CD14-positive monocyte (primary cell): ENCODE results near the gene AMOTL1. TPM values are rescaled to one million over a fixed set of nuclear protein-coding genes. Genes with fewer than 3 reads are reported as not detected.

Source experiments
- DNase-seq, 3 donors: peaks; one replicate each; pipeline ENCODE4 v3.0.0-alpha.2; 2011 to 2022
- H2AFZ ChIP-seq: 2 replicates; pipeline ENCODE4 v1.6.0; 2012; ENCODE audit warnings: mild to moderate bottlenecking, low read depth, low read length, inconsistent platforms; ENCODE audit not compliant: insufficient read depth, poor library complexity, severe bottlenecking
- H3K27ac ChIP-seq, 2 donors: 1 replicate in 1 of 2; 2 replicates in 1 of 2; pipeline ENCODE4 v1.5.1; 2012 to 2013; ENCODE audit warnings: low read length in 2 of 2, control low read depth in 1 of 2, inconsistent platforms in 1 of 2, low read depth in 1 of 2, mild to moderate bottlenecking in 1 of 2
- H3K27me3 ChIP-seq, 2 donors: one replicate each; pipeline versions ENCODE4 v1.6.0 to v1.6.1; 2011 to 2013; ENCODE audit warnings: low read length in 2 of 2; ENCODE audit not compliant: control insufficient read depth in 2 of 2, insufficient read depth in 2 of 2
- H3K36me3 ChIP-seq, 2 donors: replicated peaks in 1 of 2; 1 replicate in 1 of 2; 2 replicates in 1 of 2; pipeline versions ENCODE4 v1.5.1 to v1.6.1; 2012 to 2013; ENCODE audit warnings: low read length in 2 of 2, control low read depth in 1 of 2, inconsistent platforms in 1 of 2, mild to moderate bottlenecking in 1 of 2; ENCODE audit not compliant: insufficient read depth in 2 of 2, control insufficient read depth in 1 of 2
- H3K4me1 ChIP-seq, 2 donors: 1 replicate in 1 of 2; 2 replicates in 1 of 2; pipeline versions ENCODE4 v1.5.1 to v1.6.1; 2012 to 2013; ENCODE audit warnings: low read length in 2 of 2, control low read depth in 1 of 2, inconsistent platforms in 1 of 2, mild to moderate bottlenecking in 1 of 2, moderate library complexity in 1 of 2; ENCODE audit not compliant: insufficient read depth in 2 of 2, control insufficient read depth in 1 of 2
- H3K4me2 ChIP-seq: replicated peaks from 2 replicates; pipeline ENCODE3; 2012; ENCODE audit warnings: low read length, moderate library complexity, mild to moderate bottlenecking; ENCODE audit not compliant: poor library complexity, severe bottlenecking; ENCODE audit errors: extremely low read depth
- H3K4me3 ChIP-seq, 3 experiments: fragments of 200-600 bp in 1 of 3; sonication (generic) in 1 of 3; replicated peaks in 1 of 3; 1 replicate in 2 of 3; 2 replicates in 1 of 3; pipeline ENCODE4 v1.5.1; 2011 to 2013; ENCODE audit warnings: low read length in 3 of 3, mild to moderate bottlenecking in 3 of 3, control low read depth in 2 of 3, low read depth in 2 of 3, inconsistent platforms in 1 of 3, moderate library complexity in 1 of 3
- H3K79me2 ChIP-seq: 2 replicates; pipeline ENCODE4 v1.6.0; 2012; ENCODE audit warnings: mild to moderate bottlenecking, control low read depth, inconsistent platforms, low read length, moderate library complexity; ENCODE audit not compliant: insufficient read depth
- H3K9ac ChIP-seq: 2 replicates; pipeline ENCODE4 v1.6.0; 2017; ENCODE audit warnings: low read length, mild to moderate bottlenecking; ENCODE audit not compliant: insufficient read depth, poor library complexity, severe bottlenecking
- H3K9me3 ChIP-seq, 2 donors: replicated peaks in 1 of 2; 1 replicate in 1 of 2; 2 replicates in 1 of 2; pipeline versions ENCODE4 v1.5.1 to v1.6.1; 2012 to 2013; ENCODE audit warnings: low read length in 2 of 2, control low read depth in 1 of 2; ENCODE audit not compliant: control insufficient read depth in 1 of 2, insufficient read depth in 1 of 2
- H4K20me1 ChIP-seq: 2 replicates; pipeline ENCODE4 v1.6.0; 2012; ENCODE audit warnings: mild to moderate bottlenecking, low read length, control low read depth, moderate library complexity; ENCODE audit not compliant: insufficient read depth
- H3K27ac Mint-ChIP-seq, 7 donors: one replicate each; pipeline ENCODE4 v1.8.0; 2020; ENCODE audit warnings: mild to moderate bottlenecking in 7 of 7, mixed read lengths in 7 of 7, moderate library complexity in 6 of 7, inconsistent platforms in 2 of 7
- H3K27me3 Mint-ChIP-seq, 3 donors: one replicate each; pipeline ENCODE4 v1.8.0; 2021 to 2022; ENCODE audit warnings: low read depth in 3 of 3, mild to moderate bottlenecking in 3 of 3, mixed read lengths in 3 of 3, moderate library complexity in 3 of 3, inconsistent platforms in 1 of 3
- H3K36me3 Mint-ChIP-seq, 2 donors: one replicate each; pipeline ENCODE4 v1.8.0; 2020; ENCODE audit warnings: mixed read lengths in 2 of 2, inconsistent platforms in 1 of 2, mild to moderate bottlenecking in 1 of 2
- H3K4me1 Mint-ChIP-seq: one replicate; pipeline ENCODE4 v1.8.0; 2020; ENCODE audit warnings: mild to moderate bottlenecking, mixed read lengths
- H3K4me3 Mint-ChIP-seq, 2 donors: one replicate each; pipeline ENCODE4 v1.8.0; 2020; ENCODE audit warnings: mild to moderate bottlenecking in 2 of 2, mixed read lengths in 2 of 2, moderate library complexity in 1 of 2
- H3K9me3 Mint-ChIP-seq, 7 donors: one replicate each; pipeline ENCODE4 v1.8.0; 2020 to 2022; ENCODE audit warnings: mixed read lengths in 7 of 7, mild to moderate bottlenecking in 6 of 7, moderate library complexity in 6 of 7, inconsistent platforms in 2 of 7
- CTCF ChIP-seq: fragments of 200-600 bp; IDR thresholded peaks from one replicate; pipeline ENCODE4 v1.8.0; 2022; ENCODE audit warnings: antibody characterized with exemption, mild to moderate bottlenecking
- WGBS: methylation state at CpG from one replicate; pipeline ENCODE4 v1.1.5; 2013; ENCODE audit warnings: missing lambda C conversion rate; ENCODE audit not compliant: insufficient coverage; 5-methylcytosine and 5-hydroxymethylcytosine counted together
- intact Hi-C, 2 donors: fragments of 100-400 bp; cut with micrococcal nuclease; formaldehyde crosslinking; loops; one replicate each; pipeline versions ENCODE4 v1.15.0 to v1.15.1; 2023
- polyA plus RNA-seq, 3 donors: library from polyadenylated mRNA; depleted of rRNA in 1 of 3; unstranded in 2 of 3; stranded (reverse) in 1 of 3; fragments of 300-500 nt in 2 of 3; fragments of >200 nt in 1 of 3; fragmentation: Illumina TruSeq in 2 of 3; gene quantifications; 1 replicate in 2 of 3; 2 replicates in 1 of 3; pipeline ENCODE4 v1.2.3, GENCODE V29; 2012 to 2021

The AMOTL1 gene
- polyA plus RNA-seq, 3 donors: 0.41 to 0.66 (median 0.46) TPM

DNA sequence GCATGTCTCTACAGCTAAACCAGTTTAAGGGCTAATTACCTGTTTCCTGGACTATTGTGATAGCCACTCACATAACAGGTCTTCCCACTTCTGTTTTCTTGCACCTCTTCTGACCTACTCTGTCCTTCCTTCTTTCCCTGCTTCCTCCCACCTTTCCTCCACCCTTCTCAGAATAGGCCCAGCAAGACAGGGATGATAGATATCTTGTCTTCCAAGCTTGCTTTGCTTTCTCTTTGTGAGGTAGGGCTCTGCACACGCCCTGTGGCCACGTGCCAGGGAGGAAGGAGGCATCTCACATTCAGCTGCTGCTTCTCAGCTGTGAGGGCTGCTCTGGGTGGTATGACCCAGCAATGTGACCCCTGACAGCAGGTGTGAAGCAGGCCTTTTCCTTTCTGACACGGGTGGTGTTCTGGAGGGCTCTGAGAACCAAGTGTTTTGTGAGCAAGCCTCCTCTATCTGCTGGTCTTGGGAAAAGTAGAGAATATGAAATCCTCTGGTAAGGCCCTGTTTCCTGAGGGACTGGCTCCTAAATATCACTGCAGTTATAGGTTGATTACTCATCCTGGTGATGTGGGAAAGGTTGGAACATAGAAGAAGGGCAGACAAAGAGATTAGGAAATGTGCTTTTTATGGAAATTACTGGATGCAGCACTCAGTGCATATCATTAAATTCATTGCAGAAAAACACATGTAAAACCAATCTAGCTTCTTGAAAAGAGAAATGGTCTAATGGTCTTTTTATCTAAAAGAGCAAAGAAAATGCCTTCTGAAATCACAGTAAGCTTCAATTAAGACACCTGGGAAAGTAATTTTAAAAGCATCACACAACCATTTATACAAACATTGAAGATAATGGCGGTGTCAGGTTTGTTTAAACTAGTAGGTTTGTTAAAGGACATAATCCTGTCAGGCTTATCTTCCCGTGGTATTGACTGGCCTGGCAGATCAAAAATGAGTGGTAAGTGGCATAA, 8.5 kb downstream of the AMOTL1 start:
- no CpG with 5 or more reads among the region's 5 CpGs for WGBS
- no peak overlapping the region for H3K27ac ChIP-seq
- H3K9me3 ChIP-seq: no peaks in the 10 kb centered on the region

More for the DNA sequence above, 8.5 kb downstream of the AMOTL1 start:
- Histone ChIP-seq H2AFZ (no peak overlapping the region), H3K9ac (no peak overlapping the region), H3K4me3 (no peak overlapping the region), H4K20me1 (no peaks in the 10 kb centered on the region), H3K4me1 (peaks cover 5% of the 10 kb centered on the region in 2 donors), H3K4me2 (no peak overlapping the region), H3K79me2 (peaks cover 10% of the 10 kb centered on the region), H3K36me3 (no peaks in the 10 kb centered on the region), H3K27me3 (no peaks in the 10 kb centered on the region)
- Mint-ChIP-seq H3K27me3 (peaks cover 0 to 1% (median 0%) of the 10 kb centered on the region in 3 donors), H3K27ac (peak overlapping the region in 1 of 7 donors; percentile 3), H3K4me3 (no peak overlapping the region), H3K36me3 (no peaks in the 10 kb centered on the region), H3K9me3 (peaks cover 0 to 5% (median 0%) of the 10 kb centered on the region in 7 donors), H3K4me1 (peaks cover 21% of the 10 kb centered on the region)
- intact Hi-C loops: no loop called here
- no peak for TF ChIP-seq CTCF
- DNase-seq: no peak
